Lower leg skin (tissue), 3 donors: ENCODE data around the gene AGBL1.

Source experiments
- POLR2A ChIP-seq, 2 donors: fragments of 450-650 bp; IDR thresholded peaks; one replicate each; pipeline ENCODE4 v1.6.1; 2016 to 2017; ENCODE audit warnings: antibody characterized with exemption in 2 of 2, mild to moderate bottlenecking in 1 of 2, moderate library complexity in 1 of 2
- TF ChIP-seq, protein P1 (sequence below), 3 donors: fragments of 450-650 bp; IDR thresholded peaks; one replicate each; pipeline ENCODE4 v1.5.1; 2016; ENCODE audit warnings: antibody characterized with exemption in 3 of 3, mild to moderate bottlenecking in 3 of 3, moderate library complexity in 2 of 3

DNA sequence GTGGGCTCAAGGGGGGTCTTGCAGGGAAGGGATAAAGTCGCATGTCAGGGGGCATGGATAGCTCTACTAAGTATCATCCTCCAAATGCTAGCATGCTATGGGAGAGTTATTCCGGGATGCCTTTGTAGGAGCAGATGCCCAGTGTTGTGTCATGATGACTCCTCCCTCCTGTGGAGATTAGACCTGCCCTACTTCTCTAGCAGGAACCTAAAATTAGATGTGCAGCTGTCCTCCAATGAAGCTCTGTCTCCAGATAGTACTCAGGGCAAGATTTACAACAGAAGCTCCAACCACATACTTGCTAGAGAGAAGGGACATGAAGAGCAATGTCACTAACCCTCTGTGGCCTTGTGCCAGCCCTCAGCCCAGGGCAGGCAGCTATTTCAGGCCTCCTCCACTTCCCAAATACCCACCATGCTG lies 82.5 kb downstream of the AGBL1 start:
- TF ChIP-seq, protein P1, sequence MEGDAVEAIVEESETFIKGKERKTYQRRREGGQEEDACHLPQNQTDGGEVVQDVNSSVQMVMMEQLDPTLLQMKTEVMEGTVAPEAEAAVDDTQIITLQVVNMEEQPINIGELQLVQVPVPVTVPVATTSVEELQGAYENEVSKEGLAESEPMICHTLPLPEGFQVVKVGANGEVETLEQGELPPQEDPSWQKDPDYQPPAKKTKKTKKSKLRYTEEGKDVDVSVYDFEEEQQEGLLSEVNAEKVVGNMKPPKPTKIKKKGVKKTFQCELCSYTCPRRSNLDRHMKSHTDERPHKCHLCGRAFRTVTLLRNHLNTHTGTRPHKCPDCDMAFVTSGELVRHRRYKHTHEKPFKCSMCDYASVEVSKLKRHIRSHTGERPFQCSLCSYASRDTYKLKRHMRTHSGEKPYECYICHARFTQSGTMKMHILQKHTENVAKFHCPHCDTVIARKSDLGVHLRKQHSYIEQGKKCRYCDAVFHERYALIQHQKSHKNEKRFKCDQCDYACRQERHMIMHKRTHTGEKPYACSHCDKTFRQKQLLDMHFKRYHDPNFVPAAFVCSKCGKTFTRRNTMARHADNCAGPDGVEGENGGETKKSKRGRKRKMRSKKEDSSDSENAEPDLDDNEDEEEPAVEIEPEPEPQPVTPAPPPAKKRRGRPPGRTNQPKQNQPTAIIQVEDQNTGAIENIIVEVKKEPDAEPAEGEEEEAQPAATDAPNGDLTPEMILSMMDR (IDR thresholded peaks at IDR 0.05): no peak
- TF ChIP-seq POLR2A (IDR thresholded peaks at IDR 0.05): no peak
